ENCODE measurements around the gene GJB4. TPM values are rescaled to one million over a fixed set of nuclear protein-coding genes. Genes with fewer than 3 reads are reported as not detected.
"Not testable (repeated sequence)": the region's sequence is repeated elsewhere in the genome, so short reads cannot be mapped to it uniquely, and the experiment has no call there.

The GJB4 gene
- total and polyA plus RNA-seq, 5 donors from 2014 or later = not detected

- Histone ChIP-seq H3K4me1 (ENCODE audit: control insufficient read depth, insufficient read depth, low read length, poor library complexity, severe bottlenecking) (peaks cover 3% of the 10 kb centered on the region), H3K27me3 (ENCODE audit: control insufficient read depth, insufficient read depth, low read length) (peaks cover 6% of the 10 kb centered on the region), H3K9me3 (ENCODE audit: control insufficient read depth in 2 of 2, low read length in 2 of 2) (no peaks in the 10 kb centered on the region), H3K27ac (ENCODE audit: insufficient read depth, low read length, poor library complexity, severe bottlenecking) (no peak overlapping the region), H3K36me3 (ENCODE audit: control insufficient read depth, insufficient read depth, low read length) (no peaks in the 10 kb centered on the region), H3K4me3 (ENCODE audit: low read depth, low read length) (no peak overlapping the region)
- no peak for ATAC-seq (ENCODE audit: low read depth in 2 of 2)
- no peaks in the 10 kb centered on the region for H3K9me3 Mint-ChIP-seq
- no peak for DNase-seq
- peaks cover 4% of the 10 kb centered on the region for H3K36me3 Mint-ChIP-seq
- peaks cover 0 to 7% (median 2%) of the 10 kb centered on the region in 4 donors for H3K4me1 Mint-ChIP-seq
- no peak overlapping the region for H3K27ac Mint-ChIP-seq
- no peak overlapping the region for H3K4me3 Mint-ChIP-seq
- H3K27me3 Mint-ChIP-seq = peaks cover 24% of the 10 kb centered on the region
These were observed 37.5 kb downstream of the GJB4 start for GRCh38 chr1:34796990-34797389.

- no peaks in the 10 kb centered on the region for H3K4me1 ChIP-seq (ENCODE audit: control insufficient read depth, insufficient read depth, low read length, poor library complexity, severe bottlenecking)
- H3K36me3 ChIP-seq (ENCODE audit: control insufficient read depth, insufficient read depth, low read length) = no peaks in the 10 kb centered on the region
- Mint-ChIP-seq H3K4me3 (no peak overlapping the region), H3K36me3 (peaks cover 10% of the 10 kb centered on the region), H3K27me3 (peaks cover 13% of the 10 kb centered on the region), H3K27ac (no peak overlapping the region), H3K9me3 (peaks cover 0 to 4% (median 0%) of the 10 kb centered on the region in 7 donors), H3K4me1 (peaks cover 0 to 7% (median 0%) of the 10 kb centered on the region in 4 donors)
- no peak overlapping the region for H3K27ac ChIP-seq (ENCODE audit: insufficient read depth, low read length, poor library complexity, severe bottlenecking)
- no peak overlapping the region for H3K4me3 ChIP-seq (ENCODE audit: low read depth, low read length)
- H3K9me3 ChIP-seq (ENCODE audit: control insufficient read depth in 2 of 2, low read length in 2 of 2) = no peaks in the 10 kb centered on the region
- DNase-seq = no peak
- H3K27me3 ChIP-seq (ENCODE audit: control insufficient read depth, insufficient read depth, low read length) = peaks cover 2% of the 10 kb centered on the region
- no peak for ATAC-seq (ENCODE audit: low read depth in 2 of 2)
These were observed 40.7 kb downstream of the GJB4 start for GRCh38 chr1:34800214-34800613.

- no peak for ATAC-seq (ENCODE audit: low read depth in 2 of 2)
- Histone ChIP-seq H3K4me3 (ENCODE audit: low read depth, low read length) (no peak overlapping the region), H3K9me3 (ENCODE audit: control insufficient read depth in 2 of 2, low read length in 2 of 2) (no peaks in the 10 kb centered on the region), H3K27me3 (ENCODE audit: control insufficient read depth, insufficient read depth, low read length) (peaks cover 2% of the 10 kb centered on the region), H3K4me1 (ENCODE audit: control insufficient read depth, insufficient read depth, low read length, poor library complexity, severe bottlenecking) (no peaks in the 10 kb centered on the region), H3K27ac (ENCODE audit: insufficient read depth, low read length, poor library complexity, severe bottlenecking) (no peak overlapping the region), H3K36me3 (ENCODE audit: control insufficient read depth, insufficient read depth, low read length) (no peaks in the 10 kb centered on the region)
- H3K36me3 Mint-ChIP-seq = peaks cover 10% of the 10 kb centered on the region
- no peak for DNase-seq
- H3K27me3 Mint-ChIP-seq = peaks cover 7% of the 10 kb centered on the region
- H3K27ac Mint-ChIP-seq = no peak overlapping the region
- H3K4me1 Mint-ChIP-seq = no peaks in the 10 kb centered on the region
- no peak overlapping the region for H3K4me3 Mint-ChIP-seq
- H3K9me3 Mint-ChIP-seq = peaks cover 0 to 4% (median 0%) of the 10 kb centered on the region in 7 donors
These were observed 44.2 kb downstream of the GJB4 start for GRCh38 chr1:34803770-34804169.

DNA sequence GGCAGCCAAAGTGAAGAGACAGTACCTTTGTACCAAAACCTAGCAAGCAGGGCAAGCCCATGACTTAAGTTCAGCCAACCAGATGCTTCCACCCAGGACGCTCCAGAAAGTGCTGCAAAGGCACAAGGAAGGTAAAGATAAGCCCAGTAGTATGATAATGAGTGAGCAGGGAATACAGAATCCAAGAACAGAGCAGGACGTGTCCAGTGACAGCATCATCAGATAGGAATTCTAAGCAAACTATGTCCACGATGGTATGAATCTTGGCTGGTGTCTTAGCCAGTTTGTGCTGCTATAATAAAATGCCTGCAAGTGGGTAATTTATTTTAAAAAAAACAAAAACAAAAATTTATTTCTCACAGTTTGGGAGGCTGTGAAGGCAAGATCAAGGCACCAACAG is 46.9 kb downstream of the GJB4 start:
- ATAC-seq (ENCODE audit: low read depth in 2 of 2) = no peak
- peaks cover 0 to 5% of the 10 kb centered on the region in 2 experiments for H3K9me3 ChIP-seq (ENCODE audit: control insufficient read depth in 2 of 2, low read length in 2 of 2)
- H3K4me3 Mint-ChIP-seq = no peak overlapping the region
- no peaks in the 10 kb centered on the region for H3K4me1 ChIP-seq (ENCODE audit: control insufficient read depth, insufficient read depth, low read length, poor library complexity, severe bottlenecking)
- H3K36me3 Mint-ChIP-seq = peaks cover 15% of the 10 kb centered on the region
- no peak overlapping the region for H3K27ac ChIP-seq (ENCODE audit: insufficient read depth, low read length, poor library complexity, severe bottlenecking)
- no peak for DNase-seq
- H3K4me3 ChIP-seq (ENCODE audit: low read depth, low read length) = no peak overlapping the region
- H3K9me3 Mint-ChIP-seq = peaks cover 0 to 10% (median 2%) of the 10 kb centered on the region in 7 donors
- peaks cover 0 to 5% (median 2%) of the 10 kb centered on the region in 4 donors for H3K4me1 Mint-ChIP-seq
- no peaks in the 10 kb centered on the region for H3K36me3 ChIP-seq (ENCODE audit: control insufficient read depth, insufficient read depth, low read length)
- no peaks in the 10 kb centered on the region for H3K27me3 ChIP-seq (ENCODE audit: control insufficient read depth, insufficient read depth, low read length)
- H3K27ac Mint-ChIP-seq = no peak overlapping the region
- H3K27me3 Mint-ChIP-seq = peaks cover 7% of the 10 kb centered on the region

DNA sequence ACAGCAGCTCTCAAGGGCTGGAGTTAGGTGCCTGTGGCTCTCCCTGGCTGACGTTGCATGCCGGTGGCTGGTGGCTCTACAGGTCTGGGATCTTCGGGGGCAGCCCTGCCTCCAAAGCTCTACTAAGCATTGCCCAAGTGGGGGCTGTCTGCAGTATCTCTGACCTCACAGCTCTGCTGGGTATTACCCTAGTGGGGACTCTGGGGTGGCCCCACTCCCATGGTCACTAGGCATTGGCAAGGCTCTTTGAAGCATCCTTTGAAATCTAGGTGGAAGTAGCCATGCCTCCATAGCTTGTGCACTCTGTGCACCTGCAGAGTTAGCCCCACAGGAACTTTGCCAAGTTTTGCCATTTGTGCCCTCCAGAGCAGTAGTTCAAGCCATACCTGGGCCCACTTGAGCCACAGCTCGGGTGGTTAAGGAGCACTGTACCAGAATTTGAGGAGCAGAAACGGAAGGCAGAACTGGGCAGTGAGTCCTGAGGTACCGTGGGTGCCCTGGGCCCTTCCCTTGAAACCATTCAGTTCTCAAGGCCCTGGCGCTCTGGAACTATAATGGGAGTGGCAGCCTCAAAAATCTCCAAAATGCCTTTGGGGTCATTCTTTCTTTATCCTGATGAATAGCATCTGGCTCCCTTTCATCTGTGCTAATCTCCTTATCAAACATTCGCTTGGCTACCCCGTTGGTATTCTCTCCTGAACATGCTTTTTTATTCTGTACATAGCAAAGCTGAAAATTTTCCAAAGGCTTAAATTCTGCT is 48.7 kb downstream of the GJB4 start:
- no peak overlapping the region for H3K4me3 ChIP-seq (ENCODE audit: low read depth, low read length)
- no peaks in the 10 kb centered on the region for H3K27me3 ChIP-seq (ENCODE audit: control insufficient read depth, insufficient read depth, low read length)
- no peak for DNase-seq
- no peak overlapping the region for H3K4me3 Mint-ChIP-seq
- H3K27ac Mint-ChIP-seq = no peak overlapping the region
- no peaks in the 10 kb centered on the region for H3K4me1 ChIP-seq (ENCODE audit: control insufficient read depth, insufficient read depth, low read length, poor library complexity, severe bottlenecking)
- H3K36me3 ChIP-seq (ENCODE audit: control insufficient read depth, insufficient read depth, low read length) = no peaks in the 10 kb centered on the region
- H3K9me3 Mint-ChIP-seq = peaks cover 0 to 10% (median 2%) of the 10 kb centered on the region in 7 donors
- ATAC-seq (ENCODE audit: low read depth in 2 of 2) = no peak
- no peak overlapping the region for H3K27ac ChIP-seq (ENCODE audit: insufficient read depth, low read length, poor library complexity, severe bottlenecking)
- peaks cover 7% of the 10 kb centered on the region for H3K27me3 Mint-ChIP-seq
- H3K9me3 ChIP-seq (ENCODE audit: control insufficient read depth in 2 of 2, low read length in 2 of 2) = peaks cover 0 to 5% of the 10 kb centered on the region in 2 experiments
- H3K36me3 Mint-ChIP-seq = peaks cover 15% of the 10 kb centered on the region
- peaks cover 0 to 5% (median 2%) of the 10 kb centered on the region in 4 donors for H3K4me1 Mint-ChIP-seq

DNA sequence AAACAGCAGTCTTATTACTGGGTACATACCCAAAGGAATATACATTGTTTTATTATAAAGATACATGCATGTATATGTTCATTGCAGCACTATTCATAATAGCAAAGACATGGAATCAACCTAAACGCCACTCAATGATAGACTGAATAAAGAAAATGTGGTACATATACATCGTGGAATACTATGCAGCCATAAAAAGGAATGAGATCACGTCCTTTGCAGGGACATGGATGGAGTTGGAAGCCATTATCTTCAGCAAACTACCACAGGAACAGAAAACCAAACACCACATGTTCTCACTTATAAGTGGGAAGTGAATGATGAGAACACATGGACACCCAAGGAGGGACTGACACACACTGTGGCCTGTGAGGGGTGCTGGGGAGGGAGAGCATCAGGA is 51.2 kb downstream of the GJB4 start:
- H3K9me3 ChIP-seq (ENCODE audit: control insufficient read depth in 2 of 2, low read length in 2 of 2); H3K27me3 Mint-ChIP-seq; H3K36me3 ChIP-seq (ENCODE audit: control insufficient read depth, insufficient read depth, low read length); H3K36me3 Mint-ChIP-seq; H3K27ac ChIP-seq (ENCODE audit: insufficient read depth, low read length, poor library complexity, severe bottlenecking); DNase-seq; H3K4me3 ChIP-seq (ENCODE audit: low read depth, low read length); H3K4me1 ChIP-seq (ENCODE audit: control insufficient read depth, insufficient read depth, low read length, poor library complexity, severe bottlenecking); H3K27ac Mint-ChIP-seq; ATAC-seq (ENCODE audit: low read depth in 2 of 2); H3K27me3 ChIP-seq (ENCODE audit: control insufficient read depth, insufficient read depth, low read length); H3K4me1 Mint-ChIP-seq; H3K9me3 Mint-ChIP-seq: not testable (repeated sequence)
- H3K4me3 Mint-ChIP-seq = peak overlapping the region in 1 of 4 donors; percentile 0

Other genes with a start within 250 kb of the GJB4 start
- not detected for gene GJB5, start 4.7 kb upstream of the GJB4 start, total RNA-seq
- gene GJB5, start 4.7 kb upstream of the GJB4 start, polyA plus RNA-seq = under 1 TPM in 1 of 4 donors, not detected in 3; 0.13 TPM
- not detected for gene GJB3, start 21.5 kb downstream of the GJB4 start, total RNA-seq
- gene GJB3, start 21.5 kb downstream of the GJB4 start, polyA plus RNA-seq = not detected
- not detected for gene GJA4, start 33.3 kb downstream of the GJB4 start, total RNA-seq
- gene GJA4, start 33.3 kb downstream of the GJB4 start, polyA plus RNA-seq = not detected
- 29.7 TPM for gene SMIM12, start 100.0 kb downstream of the GJB4 start, total RNA-seq
- gene SMIM12, start 100.0 kb downstream of the GJB4 start, polyA plus RNA-seq = 100 to 1,000 TPM in 1 of 4 donors, 10 to 100 TPM in 3; 92.2 to 105 (median 94.9) TPM
- 1.2 TPM for gene DLGAP3, start 169.9 kb downstream of the GJB4 start, total RNA-seq
- gene DLGAP3, start 169.9 kb downstream of the GJB4 start, polyA plus RNA-seq = under 1 TPM; 0.11 to 0.26 (median 0.18) TPM
- 13.8 TPM for gene TMEM35B, start 225.6 kb downstream of the GJB4 start, total RNA-seq
- 100 to 1,000 TPM; 173 to 206 (median 196) TPM for gene TMEM35B, start 225.6 kb downstream of the GJB4 start, polyA plus RNA-seq

All from CD4-positive, CD25-positive, alpha-beta regulatory T cell (primary cell).